Suprapubic skin (tissue), 4 donors: ENCODE measurements around the gene HPSE2. TPM values are rescaled to one million over a fixed set of nuclear protein-coding genes. Genes with fewer than 3 reads are reported as not detected.

Source experiments
- DNase-seq, 2 donors: peaks; one replicate each; pipeline ENCODE4 v3.0.0-alpha.2; 2019; ENCODE audit warnings: low spot score in 2 of 2
- H3K27ac ChIP-seq: fragments of 200-600 bp; sonication (generic); one replicate; pipeline ENCODE4 v1.5.1; 2019
- H3K27me3 ChIP-seq: fragments of 200-600 bp; sonication (generic); one replicate; pipeline ENCODE4 v1.5.1; 2019
- H3K36me3 ChIP-seq: fragments of 200-600 bp; sonication (generic); one replicate; pipeline ENCODE4 v1.5.1; 2019
- H3K4me1 ChIP-seq: fragments of 200-600 bp; sonication (generic); one replicate; pipeline ENCODE4 v1.5.1; 2019
- H3K4me3 ChIP-seq: fragments of 200-600 bp; sonication (generic); one replicate; pipeline ENCODE4 v1.5.1; 2019; ENCODE audit warnings: mild to moderate bottlenecking
- H3K9me3 ChIP-seq: fragments of 200-600 bp; sonication (generic); one replicate; pipeline ENCODE4 v1.5.1; 2019
- EP300 ChIP-seq: sonication (generic); formaldehyde crosslinking; IDR thresholded peaks from one replicate; pipeline ENCODE4 v1.6.1; 2017; ENCODE audit warnings: antibody characterized with exemption
- POLR2A ChIP-seq, 2 donors: fragments of 450-650 bp; IDR thresholded peaks; one replicate each; pipeline ENCODE4 v1.6.1; 2017; ENCODE audit warnings: antibody characterized with exemption in 2 of 2, mild to moderate bottlenecking in 2 of 2, moderate library complexity in 2 of 2
- POLR2AphosphoS5 ChIP-seq, 3 donors: sonication (generic); formaldehyde crosslinking; IDR thresholded peaks; one replicate each; pipeline ENCODE4 v1.6.1; 2017; ENCODE audit warnings: antibody characterized with exemption in 3 of 3
- WGBS: methylation state at CpG from one replicate; pipeline ENCODE4 v1.1.5; 2018; 5-methylcytosine and 5-hydroxymethylcytosine counted together
- total RNA-seq, 4 donors: library from RNA; depleted of rRNA; stranded (reverse); fragments of >200 nt; gene quantifications; one replicate each; pipeline ENCODE4 v1.1.0, GENCODE V29; 2016
- TF ChIP-seq, protein P1 (sequence below), 2 donors: fragments of 200-600 bp in 1 of 2; fragments of 450-650 bp in 1 of 2; sonication (generic) in 1 of 2; IDR thresholded peaks; one replicate each; pipeline ENCODE4 v1.5.1; 2016 to 2019; ENCODE audit warnings: antibody characterized with exemption in 2 of 2, mild to moderate bottlenecking in 1 of 2, moderate library complexity in 1 of 2

HPSE2 gene
- total RNA-seq, 4 donors from 2014 or later: 0.95 to 1.3 (median 0.99) TPM

DNA sequence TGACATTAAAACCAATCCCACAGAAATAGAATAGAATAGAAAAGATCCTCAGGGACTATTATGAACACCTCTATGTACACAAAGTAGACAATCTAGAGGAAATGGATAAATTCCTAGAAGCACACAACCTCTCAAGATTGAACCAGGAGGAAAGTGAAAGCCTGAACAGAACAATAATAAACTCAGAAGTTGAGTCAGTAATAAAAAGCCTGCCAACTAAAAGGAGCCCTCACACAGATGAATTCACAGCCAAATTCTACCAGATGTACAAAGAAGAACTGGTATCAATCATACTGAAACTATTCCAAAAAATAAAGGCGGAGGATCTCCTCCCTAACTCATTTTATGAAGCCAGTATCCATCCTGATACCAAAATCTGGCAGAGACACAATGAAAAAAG, 568.6 kb downstream of the HPSE2 start:
- H3K27ac ChIP-seq: no peak overlapping the region
- WGBS: 33% methylated on average over 1 of the region's 1 CpG
- no peaks in the 10 kb centered on the region for H3K36me3 ChIP-seq
- TF ChIP-seq EP300: no peak
- TF ChIP-seq POLR2AphosphoS5 (IDR thresholded peaks at IDR 0.05): no peak
- no peak for TF ChIP-seq POLR2A (IDR thresholded peaks at IDR 0.05)
- TF ChIP-seq, protein P1, sequence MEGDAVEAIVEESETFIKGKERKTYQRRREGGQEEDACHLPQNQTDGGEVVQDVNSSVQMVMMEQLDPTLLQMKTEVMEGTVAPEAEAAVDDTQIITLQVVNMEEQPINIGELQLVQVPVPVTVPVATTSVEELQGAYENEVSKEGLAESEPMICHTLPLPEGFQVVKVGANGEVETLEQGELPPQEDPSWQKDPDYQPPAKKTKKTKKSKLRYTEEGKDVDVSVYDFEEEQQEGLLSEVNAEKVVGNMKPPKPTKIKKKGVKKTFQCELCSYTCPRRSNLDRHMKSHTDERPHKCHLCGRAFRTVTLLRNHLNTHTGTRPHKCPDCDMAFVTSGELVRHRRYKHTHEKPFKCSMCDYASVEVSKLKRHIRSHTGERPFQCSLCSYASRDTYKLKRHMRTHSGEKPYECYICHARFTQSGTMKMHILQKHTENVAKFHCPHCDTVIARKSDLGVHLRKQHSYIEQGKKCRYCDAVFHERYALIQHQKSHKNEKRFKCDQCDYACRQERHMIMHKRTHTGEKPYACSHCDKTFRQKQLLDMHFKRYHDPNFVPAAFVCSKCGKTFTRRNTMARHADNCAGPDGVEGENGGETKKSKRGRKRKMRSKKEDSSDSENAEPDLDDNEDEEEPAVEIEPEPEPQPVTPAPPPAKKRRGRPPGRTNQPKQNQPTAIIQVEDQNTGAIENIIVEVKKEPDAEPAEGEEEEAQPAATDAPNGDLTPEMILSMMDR (IDR thresholded peaks at IDR 0.05): no peak
- H3K4me1 ChIP-seq: no peaks in the 10 kb centered on the region
- DNase-seq: no peak
- H3K4me3 ChIP-seq: no peak overlapping the region
- H3K9me3 ChIP-seq: peaks cover 6% of the 10 kb centered on the region
- H3K27me3 ChIP-seq: no peaks in the 10 kb centered on the region

DNA sequence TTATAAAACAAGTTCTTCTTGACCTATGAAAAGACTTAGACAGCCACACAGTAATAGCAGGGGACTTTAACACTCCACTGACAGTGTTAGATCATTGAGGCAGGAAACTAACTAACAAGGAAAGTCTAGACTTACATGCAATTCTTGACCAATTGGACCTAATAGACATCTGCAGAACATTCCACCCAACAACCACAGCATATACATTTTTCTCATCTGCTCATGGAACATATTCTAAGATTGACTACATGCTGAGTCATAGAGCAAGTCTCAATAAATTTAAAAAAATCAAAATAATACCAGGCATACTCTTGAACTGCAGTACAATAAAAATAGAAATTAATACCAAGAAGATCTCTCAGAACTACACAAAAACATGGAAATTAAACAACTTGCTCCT, 569.4 kb downstream of the HPSE2 start:
- Histone ChIP-seq H3K27ac (no peak overlapping the region), H3K9me3 (peaks cover 6% of the 10 kb centered on the region), H3K27me3 (no peaks in the 10 kb centered on the region), H3K4me1 (no peaks in the 10 kb centered on the region), H3K36me3 (no peaks in the 10 kb centered on the region), H3K4me3 (no peak overlapping the region)
- TF ChIP-seq, protein P1 (IDR thresholded peaks at IDR 0.05): no peak
- TF ChIP-seq POLR2AphosphoS5 (IDR thresholded peaks at IDR 0.05): no peak
- no peak for TF ChIP-seq POLR2A (IDR thresholded peaks at IDR 0.05)
- TF ChIP-seq EP300: no peak
- DNase-seq: no peak

DNA sequence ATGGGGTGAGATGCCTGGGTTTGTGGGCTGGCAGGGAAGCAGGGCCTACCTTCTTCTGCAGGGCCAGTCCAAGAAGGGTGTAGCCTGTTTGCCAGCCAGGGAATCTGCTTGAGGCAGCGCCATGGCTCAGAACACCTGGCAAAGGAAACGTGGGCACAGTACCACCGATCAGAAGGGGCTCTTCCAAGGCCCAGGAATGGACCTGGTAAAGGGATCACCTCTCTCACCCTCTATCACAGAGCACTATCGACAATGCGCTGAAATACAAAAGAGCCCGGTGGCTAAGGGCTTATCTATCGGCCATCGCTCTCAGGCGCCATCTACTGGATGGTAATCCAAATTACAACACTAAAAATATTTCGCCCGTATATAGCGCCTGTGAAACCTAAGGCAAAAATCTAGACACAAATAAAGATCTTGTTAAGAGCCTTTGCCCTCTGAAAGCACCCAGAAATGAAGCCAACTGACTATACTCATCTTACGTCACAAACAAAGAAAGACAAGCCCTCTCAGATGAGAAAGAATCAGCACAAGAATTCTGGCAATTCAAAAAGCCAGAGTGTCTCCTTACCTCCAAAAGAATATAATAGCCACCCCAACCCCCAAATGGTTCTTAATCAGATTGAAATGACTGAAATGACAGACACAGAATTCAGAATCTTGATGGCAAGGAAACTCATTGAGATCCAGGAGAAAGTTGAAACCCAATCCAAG, 571.2 kb downstream of the HPSE2 start:
- Histone ChIP-seq H3K27me3 (no peaks in the 10 kb centered on the region), H3K27ac (no peak overlapping the region), H3K9me3 (peaks cover 6% of the 10 kb centered on the region), H3K4me1 (peaks cover 6% of the 10 kb centered on the region), H3K4me3 (no peak overlapping the region), H3K36me3 (no peaks in the 10 kb centered on the region)
- 63% methylated on average over 11 of the region's 13 CpGs for WGBS
- DNase-seq: no peak
- TF ChIP-seq, protein P1 (IDR thresholded peaks at IDR 0.05): peak in 1 of 2 donors; percentile 13
- no peak for TF ChIP-seq POLR2A (IDR thresholded peaks at IDR 0.05)

DNA sequence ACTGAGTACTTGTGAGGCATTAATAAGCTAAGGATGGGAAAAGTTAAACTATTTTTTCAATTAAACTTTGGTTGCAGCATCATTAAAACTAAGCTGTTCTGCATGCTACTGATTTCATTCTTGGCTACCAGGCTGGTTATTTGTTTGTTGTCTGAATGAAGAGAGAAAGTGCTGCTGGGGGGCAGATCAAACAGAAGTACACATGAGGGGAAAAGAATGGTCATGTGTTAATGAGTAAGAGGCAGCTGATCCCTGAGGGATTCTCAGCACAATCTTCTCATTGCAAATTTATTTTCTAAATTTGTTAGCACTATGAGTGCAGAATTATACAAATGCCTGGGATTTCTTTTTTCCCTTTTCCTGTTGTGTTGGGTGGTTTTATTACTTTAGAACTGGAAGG, 575.7 kb downstream of the HPSE2 start:
- no peak for DNase-seq
- H3K27me3 ChIP-seq: no peaks in the 10 kb centered on the region
- TF ChIP-seq POLR2A (IDR thresholded peaks at IDR 0.05) (no peak), POLR2AphosphoS5 (IDR thresholded peaks at IDR 0.05) (no peak), EP300 (no peak)
- TF ChIP-seq, protein P1 (IDR thresholded peaks at IDR 0.05): no peak
- peaks cover 6% of the 10 kb centered on the region for H3K4me1 ChIP-seq
- no peaks in the 10 kb centered on the region for H3K36me3 ChIP-seq
- no peaks in the 10 kb centered on the region for H3K9me3 ChIP-seq
- H3K27ac ChIP-seq: peak overlapping the region; percentile 74
- no peak overlapping the region for H3K4me3 ChIP-seq

DNA sequence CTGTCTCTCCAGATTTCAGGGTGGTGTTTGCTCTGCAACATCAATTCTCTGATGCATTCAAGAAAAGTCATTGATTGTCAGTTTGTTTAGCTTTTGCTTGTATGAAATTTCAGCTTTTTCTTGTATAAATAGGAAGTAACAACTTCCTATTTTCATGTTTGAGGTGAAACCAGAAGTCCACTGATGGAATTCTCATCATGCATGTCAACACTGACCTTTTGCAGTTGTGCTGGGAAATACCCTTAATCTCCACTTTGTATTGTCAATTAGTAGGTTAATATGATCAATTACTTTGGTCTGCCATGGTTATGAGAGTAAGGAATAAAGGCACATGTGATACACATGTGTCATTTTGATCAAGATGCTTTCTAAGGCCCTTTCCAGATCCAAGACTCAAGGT, 580.2 kb downstream of the HPSE2 start:
- TF ChIP-seq POLR2A (IDR thresholded peaks at IDR 0.05): no peak
- no peak for DNase-seq
- H3K27ac ChIP-seq: no peak overlapping the region
- peaks cover 3% of the 10 kb centered on the region for H3K4me1 ChIP-seq
- no peaks in the 10 kb centered on the region for H3K9me3 ChIP-seq
- no peaks in the 10 kb centered on the region for H3K36me3 ChIP-seq
- H3K4me3 ChIP-seq: no peak overlapping the region
- H3K27me3 ChIP-seq: no peaks in the 10 kb centered on the region

DNA sequence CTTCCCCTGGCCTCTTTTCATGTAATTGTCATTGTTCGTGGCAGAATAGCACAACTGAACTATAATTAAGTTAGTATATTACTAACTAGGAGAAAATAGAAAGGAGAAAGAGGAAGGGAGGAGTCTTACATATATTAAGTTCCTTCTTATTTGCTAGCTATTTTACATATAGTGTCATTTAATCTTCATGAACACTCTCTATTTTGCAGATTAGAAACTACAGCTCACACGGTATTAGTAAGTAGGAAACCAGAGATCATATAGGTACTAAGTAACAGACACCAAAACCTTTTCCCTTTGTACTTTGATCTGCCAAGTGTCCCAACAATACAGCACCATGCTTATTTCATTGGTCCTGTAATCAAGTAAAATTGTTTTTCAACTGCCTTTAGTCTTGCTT, 586.5 kb downstream of the HPSE2 start:
- Histone ChIP-seq H3K4me3 (no peak overlapping the region), H3K27ac (no peak overlapping the region), H3K4me1 (no peaks in the 10 kb centered on the region), H3K27me3 (peaks cover 3% of the 10 kb centered on the region), H3K9me3 (no peaks in the 10 kb centered on the region), H3K36me3 (no peaks in the 10 kb centered on the region)
- DNase-seq: no peak
- TF ChIP-seq EP300 (no peak), POLR2AphosphoS5 (IDR thresholded peaks at IDR 0.05) (no peak), POLR2A (IDR thresholded peaks at IDR 0.05) (no peak)
- TF ChIP-seq, protein P1 (IDR thresholded peaks at IDR 0.05): no peak
- 70% methylated on average over 2 of the region's 2 CpGs for WGBS
